Uterus (tissue), 4 donors: ENCODE results near the gene ACAD8. TPM values are rescaled to one million over a fixed set of nuclear protein-coding genes. Genes with fewer than 3 reads are reported as not detected.
"Not testable (repeated sequence)": the region's sequence is repeated elsewhere in the genome, so short reads cannot be mapped to it uniquely, and the experiment has no call there.

Source experiments
- DNase-seq, 2 donors: peaks; one replicate each; pipeline ENCODE4 v3.0.0-alpha.2; 2019 to 2020
- H3K27ac ChIP-seq, 2 donors: fragments of 200-600 bp; sonication (generic); 1 replicate in 1 of 2; 2 replicates in 1 of 2; pipeline ENCODE4 v1.5.1; 2016 to 2018
- H3K27me3 ChIP-seq, 2 donors: fragments of 200-600 bp; sonication (generic); one replicate each; pipeline ENCODE4 v1.5.1; 2018 to 2019; ENCODE audit warnings: control low read depth in 1 of 2
- H3K36me3 ChIP-seq, 2 donors: fragments of 200-600 bp; sonication (generic); one replicate each; pipeline ENCODE4 v1.5.1; 2019; ENCODE audit warnings: control low read depth in 1 of 2
- H3K4me1 ChIP-seq, 2 donors: fragments of 200-600 bp; sonication (generic); one replicate each; pipeline ENCODE4 v1.5.1; 2018 to 2019; ENCODE audit warnings: control low read depth in 1 of 2
- H3K4me3 ChIP-seq, 2 donors: fragments of 200-600 bp; sonication (generic); 1 replicate in 1 of 2; 2 replicates in 1 of 2; pipeline ENCODE4 v1.5.1; 2018 to 2019; ENCODE audit warnings: mild to moderate bottlenecking in 1 of 2
- H3K9me3 ChIP-seq, 2 donors: fragments of 200-600 bp; sonication (generic); one replicate each; pipeline ENCODE4 v1.5.1; 2019; ENCODE audit warnings: control low read depth in 1 of 2
- POLR2A ChIP-seq, 2 donors: fragments of 450-650 bp; IDR thresholded peaks; one replicate each; pipeline ENCODE4 v1.6.1; 2016; ENCODE audit warnings: antibody characterized with exemption in 2 of 2, mild to moderate bottlenecking in 1 of 2, moderate library complexity in 1 of 2
- intact Hi-C: fragments of 100-400 bp; cut with DNase I; formaldehyde crosslinking; loops from one replicate; pipeline ENCODE4 v1.15.1; 2023; ENCODE audit warnings: low total_unique reads
- total RNA-seq, 4 donors: library from RNA; depleted of rRNA in 3 of 4; stranded (reverse); fragments of >200 nt in 3 of 4; gene quantifications; one replicate each; pipeline versions ENCODE4 v1.1.0 to v1.2.4, GENCODE V29; 2014 to 2023
- TF ChIP-seq, protein P1 (sequence below), 4 experiments: fragments of 200-600 bp in 2 of 4; fragments of 450-650 bp in 2 of 4; sonication (generic) in 2 of 4; IDR thresholded peaks; one replicate each; pipeline ENCODE4 v1.5.1; 2016 to 2019; ENCODE audit warnings: antibody characterized with exemption in 4 of 4, mild to moderate bottlenecking in 2 of 4, moderate library complexity in 1 of 4
- donor health status: DM: yes; HTN: yes; CAD: no.

ACAD8 gene
- total RNA-seq, 4 donors from 2014 or later = 16.5 to 26.5 (median 21.5) TPM

DNA sequence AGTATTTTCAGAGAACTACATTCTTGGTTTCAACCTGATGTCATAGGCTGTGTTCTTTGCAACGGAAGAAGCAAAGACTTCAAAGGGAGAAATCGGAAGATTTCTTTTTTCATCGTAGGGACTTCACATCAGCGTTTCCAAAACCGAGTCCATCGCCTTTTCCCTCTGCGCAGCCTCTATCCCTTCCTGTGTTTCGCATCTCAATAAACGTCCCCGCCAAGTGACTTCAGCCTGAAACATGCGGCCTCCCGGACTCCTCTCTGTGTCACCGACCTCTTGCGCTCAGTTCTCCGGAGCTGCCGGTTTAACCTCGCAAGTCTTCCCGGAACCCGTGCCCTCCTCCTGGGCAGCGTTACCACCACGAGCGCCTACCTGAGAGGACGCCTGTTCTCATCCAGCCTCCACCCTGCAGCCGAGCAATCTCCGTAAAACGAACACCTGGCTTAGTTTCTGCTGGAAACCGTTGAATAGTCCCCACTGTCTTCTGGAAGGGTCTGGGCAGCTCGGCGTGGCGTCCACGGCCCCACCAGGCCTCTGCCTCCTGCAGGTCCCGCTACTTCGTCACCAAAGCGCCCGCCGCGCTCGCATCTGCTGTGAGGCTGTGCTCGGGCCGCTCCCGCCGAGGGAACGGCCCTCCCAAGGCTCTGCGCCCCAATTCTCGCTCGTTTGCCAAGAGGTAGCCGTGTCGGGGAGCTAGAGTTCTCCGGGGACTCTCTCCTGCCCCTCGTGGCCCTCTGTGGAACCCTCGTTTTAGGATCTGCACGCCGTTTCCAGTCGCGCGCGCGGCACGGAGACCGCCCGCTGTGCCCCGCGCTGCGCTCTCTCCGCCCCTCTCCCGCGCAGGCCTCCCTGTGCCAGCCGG, 22.4 kb downstream of the ACAD8 start, which contains the start of gene GLB1L3:
GLB1L3 (plus strand) TSS at position 846 of the 862 bp plus-strand sequence. CDS start 362 bp downstream, outside the sequence.
- H3K9me3 ChIP-seq = peaks cover 0 to 4% of the 10 kb centered on the region in 2 donors
- H3K4me1 ChIP-seq = peaks cover 0 to 16% of the 10 kb centered on the region in 2 donors
- H3K4me3 ChIP-seq = peak within 1 kb of the TSS; percentile 13 to 33
- H3K27me3 ChIP-seq = peaks cover 16 to 24% of the 10 kb centered on the region in 2 donors
- TF ChIP-seq POLR2A (IDR thresholded peaks at IDR 0.05) = no peak
- TF ChIP-seq, protein P1, sequence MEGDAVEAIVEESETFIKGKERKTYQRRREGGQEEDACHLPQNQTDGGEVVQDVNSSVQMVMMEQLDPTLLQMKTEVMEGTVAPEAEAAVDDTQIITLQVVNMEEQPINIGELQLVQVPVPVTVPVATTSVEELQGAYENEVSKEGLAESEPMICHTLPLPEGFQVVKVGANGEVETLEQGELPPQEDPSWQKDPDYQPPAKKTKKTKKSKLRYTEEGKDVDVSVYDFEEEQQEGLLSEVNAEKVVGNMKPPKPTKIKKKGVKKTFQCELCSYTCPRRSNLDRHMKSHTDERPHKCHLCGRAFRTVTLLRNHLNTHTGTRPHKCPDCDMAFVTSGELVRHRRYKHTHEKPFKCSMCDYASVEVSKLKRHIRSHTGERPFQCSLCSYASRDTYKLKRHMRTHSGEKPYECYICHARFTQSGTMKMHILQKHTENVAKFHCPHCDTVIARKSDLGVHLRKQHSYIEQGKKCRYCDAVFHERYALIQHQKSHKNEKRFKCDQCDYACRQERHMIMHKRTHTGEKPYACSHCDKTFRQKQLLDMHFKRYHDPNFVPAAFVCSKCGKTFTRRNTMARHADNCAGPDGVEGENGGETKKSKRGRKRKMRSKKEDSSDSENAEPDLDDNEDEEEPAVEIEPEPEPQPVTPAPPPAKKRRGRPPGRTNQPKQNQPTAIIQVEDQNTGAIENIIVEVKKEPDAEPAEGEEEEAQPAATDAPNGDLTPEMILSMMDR (IDR thresholded peaks at IDR 0.05) = peak in 1 of 4 experiments; percentile 14
- intact Hi-C loops = no loop called here
- peak within 1 kb of the TSS; percentile 13 to 74 for H3K27ac ChIP-seq
- H3K36me3 ChIP-seq = no peaks in the 10 kb centered on the region
- peak; percentile 24 to 51 for DNase-seq

DNA sequence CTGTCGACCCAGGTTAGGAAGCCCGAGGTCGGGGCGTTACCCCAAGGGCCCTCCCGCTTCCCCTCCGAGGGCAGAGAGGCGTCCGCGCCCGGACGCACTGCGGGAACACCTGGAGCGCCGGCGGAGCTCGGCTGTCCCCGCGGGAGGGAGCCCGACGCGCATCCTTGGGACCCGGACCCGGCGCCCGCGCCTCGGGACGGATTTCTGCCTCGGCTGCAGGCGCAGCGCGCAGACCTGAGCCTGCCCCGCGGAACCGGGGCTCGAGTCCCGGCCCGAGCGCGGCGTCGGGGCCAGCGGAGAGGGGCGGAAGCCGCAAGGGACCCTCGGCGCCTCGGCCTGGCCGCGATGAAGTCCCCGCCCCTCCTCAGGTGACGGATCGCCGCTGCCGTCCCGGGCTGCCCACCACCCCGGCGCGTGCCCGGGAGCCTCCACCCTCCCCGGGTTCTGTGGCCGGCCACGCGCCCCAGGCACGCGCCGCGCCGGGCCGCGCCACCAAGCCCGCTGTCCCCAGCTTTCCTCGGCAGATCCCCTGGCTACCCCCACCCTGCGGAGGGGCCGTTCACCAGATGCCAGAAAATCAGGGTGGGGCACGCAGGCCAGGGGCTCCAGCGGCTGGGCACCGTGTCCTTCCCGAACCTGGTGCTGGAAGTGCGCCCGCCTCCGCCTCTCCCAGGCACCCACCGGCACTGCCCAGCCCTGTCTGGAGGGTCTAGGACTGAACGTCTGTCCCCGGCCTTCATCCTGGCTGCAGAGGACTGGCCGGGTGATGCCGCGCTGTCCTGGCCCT, 23.2 kb downstream of the ACAD8 start:
- H3K4me1 ChIP-seq = peaks cover 0 to 16% of the 10 kb centered on the region in 2 donors
- peak overlapping the region; percentile 13 to 33 for H3K4me3 ChIP-seq
- H3K9me3 ChIP-seq = peaks cover 0 to 4% of the 10 kb centered on the region in 2 donors
- DNase-seq = no peak
- H3K27ac ChIP-seq = peak overlapping the region; percentile 13 to 25
- no peak for TF ChIP-seq POLR2A (IDR thresholded peaks at IDR 0.05)
- TF ChIP-seq, protein P1 (IDR thresholded peaks at IDR 0.05) = no peak
- no peaks in the 10 kb centered on the region for H3K36me3 ChIP-seq
- intact Hi-C loops = no loop called here
- peaks cover 16 to 24% of the 10 kb centered on the region in 2 donors for H3K27me3 ChIP-seq

DNA sequence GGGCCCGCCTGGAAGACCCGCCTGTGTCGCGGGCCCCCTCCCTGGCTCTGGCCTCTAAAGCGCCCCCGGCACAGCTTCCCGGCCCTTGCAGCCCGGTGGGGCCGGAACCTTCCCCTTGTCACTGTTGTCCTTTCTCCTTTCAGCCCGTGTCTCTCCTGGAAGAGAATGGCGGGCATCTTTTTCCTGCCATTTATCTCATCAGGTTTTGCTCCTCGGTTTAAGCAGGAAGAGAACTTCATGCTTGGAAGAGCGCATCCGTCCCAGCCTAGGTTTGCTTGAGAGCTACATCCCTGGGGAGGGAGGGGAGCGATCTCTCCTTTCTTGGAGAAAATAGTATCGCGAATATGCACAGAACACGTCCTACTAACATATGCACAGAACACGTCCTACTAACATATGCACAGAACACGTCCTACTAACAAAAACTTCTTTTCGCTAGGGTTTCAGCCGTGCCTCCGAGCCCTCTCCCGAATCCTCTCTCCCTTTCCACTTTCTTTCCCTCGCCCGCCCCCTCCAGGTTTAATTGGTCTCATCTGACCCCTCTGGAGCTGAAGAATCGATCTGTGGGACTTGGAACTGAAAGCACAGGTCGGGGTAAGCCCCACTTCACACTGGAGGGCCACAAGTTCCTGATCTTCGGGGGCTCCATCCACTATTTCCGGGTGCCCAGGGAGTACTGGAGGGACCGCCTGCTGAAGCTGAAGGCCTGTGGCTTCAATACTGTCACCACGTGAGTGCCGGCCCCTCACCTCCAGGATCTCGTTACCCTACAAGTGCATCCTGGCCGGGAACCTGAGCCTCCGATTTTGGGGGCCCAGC, 24.0 kb downstream of the ACAD8 start:
- peak overlapping the region; percentile 13 to 25 for H3K27ac ChIP-seq
- H3K4me1 ChIP-seq = peaks cover 0 to 16% of the 10 kb centered on the region in 2 donors
- TF ChIP-seq, protein P1 (IDR thresholded peaks at IDR 0.05) = no peak
- no peak for TF ChIP-seq POLR2A (IDR thresholded peaks at IDR 0.05)
- H3K9me3 ChIP-seq = peaks cover 0 to 4% of the 10 kb centered on the region in 2 donors
- no peak for DNase-seq
- H3K36me3 ChIP-seq = no peaks in the 10 kb centered on the region
- H3K27me3 ChIP-seq = peaks cover 16 to 24% of the 10 kb centered on the region in 2 donors
- peak overlapping the region; percentile 13 to 19 for H3K4me3 ChIP-seq
- intact Hi-C loops = no loop called here

DNA sequence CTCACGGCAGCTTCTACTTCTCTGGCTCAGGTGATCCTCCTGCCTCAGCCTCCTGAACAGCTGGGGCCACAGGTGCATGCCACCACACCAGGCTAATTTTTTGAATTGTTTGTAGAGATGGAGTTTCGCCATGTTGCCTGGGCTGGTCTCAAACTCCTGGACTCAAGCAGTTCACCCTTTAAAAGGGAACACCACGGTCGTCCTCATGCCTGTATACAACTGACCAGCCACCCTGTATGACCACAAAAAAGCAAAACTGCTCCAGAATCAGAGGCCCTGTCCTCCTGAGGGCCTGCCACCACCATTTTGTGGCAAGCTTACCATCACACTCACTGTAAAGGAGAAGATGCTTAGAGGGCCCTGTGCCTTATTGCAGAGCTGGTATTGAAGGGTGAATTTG, 25.0 kb downstream of the ACAD8 start:
- DNase-seq = no peak
- Histone ChIP-seq H3K9me3 (peaks cover 0 to 4% of the 10 kb centered on the region in 2 donors), H3K4me3 (no peak overlapping the region), H3K4me1 (peaks cover 0 to 16% of the 10 kb centered on the region in 2 donors), H3K36me3 (no peaks in the 10 kb centered on the region), H3K27ac (no peak overlapping the region), H3K27me3 (peaks cover 16 to 24% of the 10 kb centered on the region in 2 donors)
- TF ChIP-seq, protein P1 (IDR thresholded peaks at IDR 0.05) = no peak
- no peak for TF ChIP-seq POLR2A (IDR thresholded peaks at IDR 0.05)
- intact Hi-C loops = no loop called here

DNA sequence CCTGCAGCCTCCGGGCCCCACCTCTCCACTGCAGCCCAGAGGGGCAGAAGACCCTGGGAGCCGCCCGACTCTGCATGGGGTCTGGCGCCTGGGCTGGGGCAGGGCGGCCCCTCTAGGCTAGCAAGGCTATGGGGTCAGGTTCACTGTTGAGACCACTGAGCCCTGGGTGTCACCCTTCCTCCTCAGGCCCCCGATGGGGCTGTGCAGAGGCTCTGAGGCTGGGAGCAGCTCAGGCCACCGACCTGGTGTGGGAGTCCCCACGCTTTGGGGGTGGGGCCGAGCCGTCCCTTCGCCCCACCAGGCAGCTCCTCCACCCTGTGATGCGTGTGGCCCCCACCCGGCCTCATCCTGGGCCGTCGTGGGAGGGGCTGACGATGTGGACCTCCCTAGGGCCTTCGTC, 28.3 kb downstream of the ACAD8 start:
- H3K27me3 ChIP-seq, H3K36me3 ChIP-seq, DNase-seq, H3K9me3 ChIP-seq, H3K4me1 ChIP-seq, H3K27ac ChIP-seq, H3K4me3 ChIP-seq, intact Hi-C loops: not testable (repeated sequence)
